LHCN-M2 (cell line): ENCODE data around the gene TERB1. TPM values are rescaled to one million over a fixed set of nuclear protein-coding genes. Genes with fewer than 3 reads are reported as not detected.

Experiments used
- DNase-seq: peaks from one replicate; pipeline ENCODE4 v3.0.0-alpha.2; 2012; ENCODE audit warnings: low read depth
- total RNA-seq: library from RNA; depleted of rRNA; stranded (reverse); fragments of >200 nt; gene quantifications from 2 replicates; pipeline ENCODE4 v1.2.3, GENCODE V29; 2014; rRNA removed

TERB1 gene
- total RNA-seq, 1 experiment from 2014 or later, result not detected

GRCh38 chr16:66706506-66706880, 94.9 kb downstream of the TERB1 start:
- no peak for DNase-seq

GRCh38 chr16:66705790-66706505, 95.4 kb downstream of the TERB1 start:
- no peak for DNase-seq

Other genes with a start within 250 kb of the TERB1 start
- gene CKLF, start 249.0 kb downstream of the TERB1 start, total RNA-seq, result 84.8 and 111 TPM in 2 replicates
- gene CMTM1, start 235.1 kb downstream of the TERB1 start, total RNA-seq, result 3.7 and 4.3 TPM in 2 replicates
- gene CMTM2, start 222.1 kb downstream of the TERB1 start, total RNA-seq, result not detected in 2 replicates
- 25.5 and 30.2 TPM in 2 replicates for gene CMTM3, start 196.9 kb downstream of the TERB1 start, total RNA-seq
- gene CMTM4, start 104.8 kb downstream of the TERB1 start, total RNA-seq, result 11.9 and 16.4 TPM in 2 replicates
- gene DYNC1LI2, start 50.0 kb downstream of the TERB1 start, total RNA-seq, result 110 and 117 TPM in 2 replicates
- gene NAE1, start 29.4 kb upstream of the TERB1 start, total RNA-seq, result 77.2 and 85.9 TPM in 2 replicates
- gene CA7, start 42.8 kb upstream of the TERB1 start, total RNA-seq, result not detected in 2 replicates
- gene PDP2, start 78.9 kb upstream of the TERB1 start, total RNA-seq, result 8.1 and 10.0 TPM in 2 replicates
- gene CDH16, start 117.3 kb upstream of the TERB1 start, total RNA-seq, result not detected in 2 replicates
- gene RRAD, start 124.0 kb upstream of the TERB1 start, total RNA-seq, result 1.1 and 1.7 TPM in 2 replicates
- gene CIAO2B, start 132.8 kb upstream of the TERB1 start, total RNA-seq, result 147 and 148 TPM in 2 replicates
- gene CES2, start 133.9 kb upstream of the TERB1 start, total RNA-seq, result 45.8 and 53.4 TPM in 2 replicates
- 0.75 and 0.96 TPM in 2 replicates for gene CES3, start 159.7 kb upstream of the TERB1 start, total RNA-seq
- 0.06 and 0.77 TPM in 2 replicates for gene CES4A, start 187.0 kb upstream of the TERB1 start, total RNA-seq
- 121 and 123 TPM in 2 replicates for gene CBFB, start 227.6 kb upstream of the TERB1 start, total RNA-seq